Hepatocyte (in vitro differentiated cells): ENCODE results near the gene MYH11. TPM values are rescaled to one million over a fixed set of nuclear protein-coding genes. Genes with fewer than 3 reads are reported as not detected.
"Not testable (repeated sequence)": the region's sequence is repeated elsewhere in the genome, so short reads cannot be mapped to it uniquely, and the experiment has no call there.

ENCODE experiments used
- DNase-seq: peaks from one replicate; pipeline ENCODE4 v3.0.0-alpha.2; 2016; ENCODE audit warnings: low spot score
- H2AFZ ChIP-seq: fragments of 200-600 bp; sonication (generic); 2 replicates; pipeline ENCODE4 v1.6.0; 2016; ENCODE audit warnings: antibody characterized with exemption, mild to moderate bottlenecking
- H3K27ac ChIP-seq: fragments of 200-600 bp; sonication (generic); 2 replicates; pipeline ENCODE4 v1.5.1; 2016; ENCODE audit warnings: mild to moderate bottlenecking
- H3K27me3 ChIP-seq: fragments of 200-600 bp; sonication (generic); 2 replicates; pipeline ENCODE4 v1.6.1; 2016
- H3K36me3 ChIP-seq: fragments of 200-600 bp; sonication (generic); replicated peaks from 2 replicates; pipeline ENCODE4 v1.5.1; 2016; ENCODE audit warnings: low read depth; ENCODE audit not compliant: insufficient read depth
- H3K4me1 ChIP-seq: fragments of 200-600 bp; sonication (generic); 2 replicates; pipeline ENCODE4 v1.5.1; 2016; ENCODE audit warnings: mild to moderate bottlenecking, moderate library complexity; ENCODE audit not compliant: insufficient read depth
- H3K4me2 ChIP-seq: fragments of 200-600 bp; sonication (generic); 2 replicates; pipeline ENCODE4 v1.6.0; 2016
- H3K4me3 ChIP-seq: fragments of 200-600 bp; sonication (generic); 2 replicates; pipeline ENCODE4 v1.5.1; 2016; ENCODE audit warnings: mild to moderate bottlenecking
- H3K79me2 ChIP-seq: fragments of 200-600 bp; sonication (generic); 2 replicates; pipeline ENCODE4 v1.6.0; 2017; ENCODE audit warnings: mild to moderate bottlenecking
- H3K9me2 ChIP-seq: fragments of 200-600 bp; sonication (generic); replicated peaks from 2 replicates; pipeline ENCODE4 v1.6.0; 2017; ENCODE audit warnings: mild to moderate bottlenecking; ENCODE audit not compliant: insufficient read depth
- H3K9me3 ChIP-seq: fragments of 200-600 bp; sonication (generic); 2 replicates; pipeline ENCODE4 v1.5.1; 2016; ENCODE audit warnings: low read depth, mild to moderate bottlenecking
- H4K20me1 ChIP-seq: fragments of 200-600 bp; sonication (generic); 2 replicates; pipeline ENCODE4 v1.6.0; 2016; ENCODE audit warnings: mild to moderate bottlenecking; ENCODE audit not compliant: insufficient read depth, poor library complexity, severe bottlenecking
- CTCF ChIP-seq: fragments of 200-600 bp; sonication (generic); IDR thresholded peaks from 2 replicates; pipeline ENCODE4 v1.5.1; 2016; ENCODE audit warnings: antibody characterized with exemption, mild to moderate bottlenecking; ENCODE audit not compliant: poor library complexity
- EZH2 ChIP-seq: fragments of 200-600 bp; sonication (generic); IDR thresholded peaks from 2 replicates; pipeline ENCODE4 v1.6.1; 2016; ENCODE audit warnings: antibody characterized with exemption, mild to moderate bottlenecking, borderline replicate concordance
- EZH2phosphoT487 ChIP-seq: fragments of 200-600 bp; sonication (generic); IDR thresholded peaks from one replicate; pipeline ENCODE4 v1.6.1; 2018; ENCODE audit warnings: antibody characterized with exemption, mild to moderate bottlenecking, low read depth, moderate library complexity; ENCODE audit not compliant: unreplicated experiment, severe bottlenecking
- WGBS: methylation state at CpG from one replicate; pipeline ENCODE4 v1.1.6; 2016; ENCODE audit warnings: low lambda C conversion rate; ENCODE audit errors: missing lambda C conversion rate; 5-methylcytosine and 5-hydroxymethylcytosine counted together
- polyA plus RNA-seq: library from polyadenylated mRNA; unstranded; fragments of >200 nt; fragmentation: Nextera tagmentation; extraction: Ambion mirVana; gene quantifications from 2 replicates; pipeline ENCODE4 v1.2.1, GENCODE V29; 2016
- total RNA-seq: library from RNA; depleted of rRNA; stranded (reverse); fragments of >200 nt; gene quantifications from 2 replicates; pipeline ENCODE4 v1.2.3, GENCODE V29; 2014

The MYH11 gene
- total and polyA plus RNA-seq, 2 experiments from 2014 or later: 0.59 to 5.9 TPM

DNA sequence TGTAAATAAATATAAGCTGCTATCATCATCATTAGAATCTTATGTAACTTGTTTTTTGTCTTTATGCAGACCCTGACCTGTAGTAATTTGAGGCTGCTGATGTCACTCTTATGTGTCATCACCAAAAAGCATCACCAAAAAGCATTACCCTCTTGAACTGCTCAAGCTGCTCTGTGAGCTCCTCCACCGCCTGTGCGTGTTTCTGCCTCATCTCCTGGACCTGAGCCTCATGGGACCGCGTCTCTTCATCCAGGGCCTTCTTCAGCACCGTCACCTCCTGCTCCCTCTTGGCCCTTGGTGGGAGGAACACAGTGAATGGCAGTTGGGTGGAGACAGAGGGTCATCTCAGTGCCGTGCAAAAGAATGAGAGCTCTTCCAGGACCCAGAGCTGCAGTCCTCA, 124.4 kb downstream of the MYH11 start:
- Histone ChIP-seq H3K36me3 (no peaks in the 10 kb centered on the region), H3K27me3 (no peaks in the 10 kb centered on the region), H4K20me1 (no peaks in the 10 kb centered on the region), H3K4me3 (no peak overlapping the region), H3K4me1 (no peaks in the 10 kb centered on the region), H3K4me2 (no peak overlapping the region), H3K9me2 (no peaks in the 10 kb centered on the region), H3K9me3 (no peaks in the 10 kb centered on the region), H3K27ac (no peak overlapping the region), H2AFZ (no peak overlapping the region), H3K79me2 (no peaks in the 10 kb centered on the region)
- 93% methylated on average over 6 of the region's 6 CpGs for WGBS
- TF ChIP-seq CTCF (no peak), EZH2 (no peak), EZH2phosphoT487 (no peak)
- no peak for DNase-seq

GRCh38 chr16:15729152-15729551, 127.7 kb downstream of the MYH11 start:
- no peaks in the 10 kb centered on the region for H3K9me3 ChIP-seq
- no peak for DNase-seq
- TF ChIP-seq EZH2 (no peak), EZH2phosphoT487 (no peak), CTCF (no peak)
- no peaks in the 10 kb centered on the region for H3K27me3 ChIP-seq
- H3K36me3 ChIP-seq: no peaks in the 10 kb centered on the region
- H3K4me1 ChIP-seq: no peaks in the 10 kb centered on the region
- H3K4me2 ChIP-seq: no peak overlapping the region
- no peaks in the 10 kb centered on the region for H3K9me2 ChIP-seq
- WGBS: 92% methylated on average over 7 of the region's 7 CpGs
- H3K79me2 ChIP-seq: no peaks in the 10 kb centered on the region
- no peaks in the 10 kb centered on the region for H4K20me1 ChIP-seq
- no peak overlapping the region for H3K27ac ChIP-seq
- no peak overlapping the region for H3K4me3 ChIP-seq
- no peak overlapping the region for H2AFZ ChIP-seq

DNA sequence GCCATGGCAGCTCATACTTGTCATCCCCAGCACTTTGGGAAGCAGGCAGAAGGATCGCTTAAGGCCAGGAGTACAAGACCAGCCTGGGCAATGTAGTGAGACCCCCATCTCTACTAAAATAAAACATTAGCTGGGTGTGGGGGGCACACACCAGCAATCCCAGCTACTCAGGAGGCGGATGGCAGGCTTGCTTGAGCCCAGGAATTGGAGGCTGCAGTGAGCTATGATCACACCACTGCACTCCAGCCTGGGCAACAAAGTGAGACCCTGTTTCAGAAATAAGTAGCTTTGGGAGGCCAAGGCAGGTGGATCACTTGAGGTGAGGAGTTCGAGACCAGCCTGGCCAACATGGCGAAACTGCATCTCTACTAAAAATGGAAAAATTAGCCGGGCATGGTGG, 129.1 kb downstream of the MYH11 start:
- not testable (repeated sequence) for DNase-seq, H3K27ac ChIP-seq, H3K4me1 ChIP-seq, H3K9me3 ChIP-seq, H3K79me2 ChIP-seq, H3K36me3 ChIP-seq, H3K4me3 ChIP-seq, H3K27me3 ChIP-seq, H3K4me2 ChIP-seq, H2AFZ ChIP-seq, H4K20me1 ChIP-seq, H3K9me2 ChIP-seq
- 92% methylated on average over 5 of the region's 5 CpGs for WGBS

DNA sequence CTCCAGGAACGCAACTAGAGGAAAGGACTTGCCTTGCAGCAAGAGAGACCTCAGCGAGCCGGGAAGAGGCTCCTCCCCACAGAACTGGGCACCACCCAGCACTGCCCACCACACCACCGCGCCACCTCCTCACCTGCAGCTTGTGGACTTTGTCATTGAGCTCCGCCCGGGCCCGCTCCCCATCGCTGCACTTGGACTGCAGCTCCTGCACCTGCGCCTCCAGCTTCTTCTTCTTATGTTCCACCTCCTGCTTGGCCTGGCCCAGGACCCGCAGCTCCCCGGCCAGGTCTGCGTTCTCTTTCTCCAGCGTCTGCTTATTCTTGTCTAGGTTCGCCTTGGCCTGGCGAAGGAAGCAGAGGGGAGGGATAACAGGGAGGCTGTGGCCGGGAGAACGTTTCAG, 130.1 kb downstream of the MYH11 start:
- H3K4me3 ChIP-seq: no peak overlapping the region
- H3K79me2 ChIP-seq: no peaks in the 10 kb centered on the region
- H3K4me1 ChIP-seq: no peaks in the 10 kb centered on the region
- TF ChIP-seq CTCF (no peak), EZH2 (no peak), EZH2phosphoT487 (no peak)
- H3K9me2 ChIP-seq: no peaks in the 10 kb centered on the region
- no peak overlapping the region for H3K27ac ChIP-seq
- DNase-seq: peak; percentile 19
- no peaks in the 10 kb centered on the region for H3K36me3 ChIP-seq
- no peaks in the 10 kb centered on the region for H3K9me3 ChIP-seq
- no peaks in the 10 kb centered on the region for H4K20me1 ChIP-seq
- no peak overlapping the region for H3K4me2 ChIP-seq
- H2AFZ ChIP-seq: no peak overlapping the region
- 94% methylated on average over 18 of the region's 18 CpGs for WGBS
- no peaks in the 10 kb centered on the region for H3K27me3 ChIP-seq
